ENCODE data around the gene FABP6.

Gene FABP6

GRCh38 chr5:160263326-160263855, 34.1 kb downstream of the FABP6 start:
- DNase-seq = no peak

GRCh38 chr5:160266044-160266443, 36.7 kb downstream of the FABP6 start:
- no peak for DNase-seq

GRCh38 chr5:160266752-160267345, 37.5 kb downstream of the FABP6 start:
- DNase-seq = no peak

- DNase-seq = no peak
Measured at GRCh38 chr5:160268121-160268520, 38.8 kb downstream of the FABP6 start.

GRCh38 chr5:160269017-160269416, 39.7 kb downstream of the FABP6 start:
- no peak for DNase-seq

- DNase-seq = no peak
Measured at GRCh38 chr5:160270704-160271103, 41.4 kb downstream of the FABP6 start.

GRCh38 chr5:160271396-160271795, 42.1 kb downstream of the FABP6 start:
- no peak for DNase-seq

- DNase-seq = no peak
Measured at GRCh38 chr5:160271836-160272235, 42.5 kb downstream of the FABP6 start.

GRCh38 chr5:160272264-160272663, 43.0 kb downstream of the FABP6 start:
- no peak for DNase-seq

GRCh38 chr5:160272889-160273288, 43.6 kb downstream of the FABP6 start:
- DNase-seq = no peak

- no peak for DNase-seq
Measured at GRCh38 chr5:160274483-160274931, 45.2 kb downstream of the FABP6 start.

GRCh38 chr5:160278343-160278742, 49.0 kb downstream of the FABP6 start:
- DNase-seq = no peak

- DNase-seq = no peak
Measured at GRCh38 chr5:160280384-160281095, 51.2 kb downstream of the FABP6 start.

GRCh38 chr5:160281275-160281674, 52.0 kb downstream of the FABP6 start:
- DNase-seq = no peak

- DNase-seq = no peak
Measured at GRCh38 chr5:160284291-160284873, 55.1 kb downstream of the FABP6 start.

- no peak for DNase-seq
Measured at GRCh38 chr5:160285316-160285715, 56.0 kb downstream of the FABP6 start.

GRCh38 chr5:160286947-160287346, 57.6 kb downstream of the FABP6 start:
- no peak for DNase-seq

GRCh38 chr5:160287378-160288051, 58.2 kb downstream of the FABP6 start:
- no peak for DNase-seq

All from stimulated activated CD4-positive, alpha-beta T cell treated with anti-CD3 and anti-CD28 coated beads, Interleukin-4, amount 100 ng/mL, for 4 hours (primary cell).